ENCODE measurements around the gene GALNTL6.

Gene GALNTL6

DNA sequence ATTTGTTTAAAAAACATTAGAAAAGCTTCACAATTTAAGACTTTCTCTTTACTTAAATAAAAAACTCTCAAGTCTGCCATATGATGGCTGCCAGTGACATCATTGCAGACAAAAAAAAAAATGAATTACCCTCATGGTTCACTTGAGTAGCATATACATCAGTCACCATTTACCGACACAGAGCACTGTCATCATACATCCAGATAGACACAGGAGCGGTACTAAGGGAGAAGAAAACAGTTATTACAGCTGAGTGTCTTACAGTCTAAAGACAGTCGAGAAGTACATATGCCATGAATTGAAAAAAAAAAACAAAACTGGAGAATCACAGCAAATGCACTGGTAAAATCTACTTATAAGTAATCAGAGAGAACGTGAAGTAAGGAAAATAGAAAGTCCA, 949.7 kb downstream of the GALNTL6 start:
- H3K9me2 ChIP-seq (replicated peaks; ENCODE audit: insufficient read depth, low read length), result no peaks in the 10 kb centered on the region
- no peaks in the 10 kb centered on the region for H3F3A ChIP-seq (ENCODE audit: insufficient read depth)
- no peak overlapping the region for H3K4me2 ChIP-seq (ENCODE audit: low read depth, low read length, poor library complexity, severe bottlenecking)
- H3K4me3 ChIP-seq (ENCODE audit: insufficient read depth, low read length, poor library complexity, severe bottlenecking), result no peak overlapping the region
- H3K27me3 ChIP-seq (ENCODE audit: low read length), result no peaks in the 10 kb centered on the region
- H3K27ac ChIP-seq (ENCODE audit: low read depth, low read length), result no peak overlapping the region
- H2AFZ ChIP-seq (ENCODE audit: low read depth, low read length, severe bottlenecking), result no peak overlapping the region
- no peaks in the 10 kb centered on the region for H3K36me3 ChIP-seq (ENCODE audit: low read length)
- H4K20me1 ChIP-seq (ENCODE audit: low read depth, low read length), result no peaks in the 10 kb centered on the region
- H3K79me2 ChIP-seq (ENCODE audit: insufficient read depth, low read length), result no peaks in the 10 kb centered on the region
- TF ChIP-seq EZH2phosphoT487 (conservative IDR thresholded peaks at IDR 0.05; ENCODE audit: low read length) (no peak), CTCF (IDR thresholded peaks at IDR 0.05; ENCODE audit: insufficient read depth, low read length, poor library complexity, severe bottlenecking) (no peak)
- H3K9ac ChIP-seq (ENCODE audit: low read length), result no peak overlapping the region
- no peaks in the 10 kb centered on the region; the same call in 1 of the 2 replicates for H3K9me3 ChIP-seq (ENCODE audit: insufficient read depth, low read length)

- H2AFZ ChIP-seq (ENCODE audit: low read depth, low read length, severe bottlenecking), result no peak overlapping the region
- H3K27ac ChIP-seq (ENCODE audit: low read depth, low read length), result no peak overlapping the region
- no peaks in the 10 kb centered on the region for H3K27me3 ChIP-seq (ENCODE audit: low read length)
- H3K9ac ChIP-seq (ENCODE audit: low read length), result no peak overlapping the region
- no peaks in the 10 kb centered on the region for H3K9me3 ChIP-seq (ENCODE audit: insufficient read depth, low read length)
- H4K20me1 ChIP-seq (ENCODE audit: low read depth, low read length), result no peaks in the 10 kb centered on the region
- no peaks in the 10 kb centered on the region for H3K79me2 ChIP-seq (ENCODE audit: insufficient read depth, low read length)
- no peaks in the 10 kb centered on the region for H3K9me2 ChIP-seq (replicated peaks; ENCODE audit: insufficient read depth, low read length)
- H3F3A ChIP-seq (ENCODE audit: insufficient read depth), result no peaks in the 10 kb centered on the region
- TF ChIP-seq EZH2phosphoT487 (conservative IDR thresholded peaks at IDR 0.05; ENCODE audit: low read length) (no peak), CTCF (IDR thresholded peaks at IDR 0.05; ENCODE audit: insufficient read depth, low read length, poor library complexity, severe bottlenecking) (no peak)
- H3K4me3 ChIP-seq (ENCODE audit: insufficient read depth, low read length, poor library complexity, severe bottlenecking), result no peak overlapping the region
- H3K4me2 ChIP-seq (ENCODE audit: low read depth, low read length, poor library complexity, severe bottlenecking), result no peak overlapping the region
- no peaks in the 10 kb centered on the region for H3K36me3 ChIP-seq (ENCODE audit: low read length)
Measured at GRCh38 chr4:172770787-172771186, 957.6 kb downstream of the GALNTL6 start.

GRCh38 chr4:172772781-172773180, 959.6 kb downstream of the GALNTL6 start:
- no peak overlapping the region for H2AFZ ChIP-seq (ENCODE audit: low read depth, low read length, severe bottlenecking)
- no peaks in the 10 kb centered on the region for H3K79me2 ChIP-seq (ENCODE audit: insufficient read depth, low read length)
- H3K9me3 ChIP-seq (ENCODE audit: insufficient read depth, low read length), result no peaks in the 10 kb centered on the region
- H3K9me2 ChIP-seq (replicated peaks; ENCODE audit: insufficient read depth, low read length), result no peaks in the 10 kb centered on the region
- H3K4me3 ChIP-seq (ENCODE audit: insufficient read depth, low read length, poor library complexity, severe bottlenecking), result no peak overlapping the region
- H3K27ac ChIP-seq (ENCODE audit: low read depth, low read length), result no peak overlapping the region
- no peak for TF ChIP-seq EZH2phosphoT487 (conservative IDR thresholded peaks at IDR 0.05; ENCODE audit: low read length)
- no peak for TF ChIP-seq CTCF (IDR thresholded peaks at IDR 0.05; ENCODE audit: insufficient read depth, low read length, poor library complexity, severe bottlenecking)
- H3K36me3 ChIP-seq (ENCODE audit: low read length), result no peaks in the 10 kb centered on the region
- no peaks in the 10 kb centered on the region for H3K27me3 ChIP-seq (ENCODE audit: low read length)
- H4K20me1 ChIP-seq (ENCODE audit: low read depth, low read length), result no peaks in the 10 kb centered on the region
- no peaks in the 10 kb centered on the region for H3F3A ChIP-seq (ENCODE audit: insufficient read depth)
- no peak overlapping the region for H3K4me2 ChIP-seq (ENCODE audit: low read depth, low read length, poor library complexity, severe bottlenecking)
- no peak overlapping the region for H3K9ac ChIP-seq (ENCODE audit: low read length)
